GM12872 (cell line): ENCODE results near the gene MDM4.

ENCODE experiments used
- TF ChIP-seq, protein P1 (sequence below): IDR thresholded peaks from 3 replicates; pipeline ENCODE4 v1.5.1; 2011; ENCODE audit warnings: low read depth, mild to moderate bottlenecking, low read length, moderate library complexity; ENCODE audit not compliant: insufficient read depth

MDM4 gene

DNA sequence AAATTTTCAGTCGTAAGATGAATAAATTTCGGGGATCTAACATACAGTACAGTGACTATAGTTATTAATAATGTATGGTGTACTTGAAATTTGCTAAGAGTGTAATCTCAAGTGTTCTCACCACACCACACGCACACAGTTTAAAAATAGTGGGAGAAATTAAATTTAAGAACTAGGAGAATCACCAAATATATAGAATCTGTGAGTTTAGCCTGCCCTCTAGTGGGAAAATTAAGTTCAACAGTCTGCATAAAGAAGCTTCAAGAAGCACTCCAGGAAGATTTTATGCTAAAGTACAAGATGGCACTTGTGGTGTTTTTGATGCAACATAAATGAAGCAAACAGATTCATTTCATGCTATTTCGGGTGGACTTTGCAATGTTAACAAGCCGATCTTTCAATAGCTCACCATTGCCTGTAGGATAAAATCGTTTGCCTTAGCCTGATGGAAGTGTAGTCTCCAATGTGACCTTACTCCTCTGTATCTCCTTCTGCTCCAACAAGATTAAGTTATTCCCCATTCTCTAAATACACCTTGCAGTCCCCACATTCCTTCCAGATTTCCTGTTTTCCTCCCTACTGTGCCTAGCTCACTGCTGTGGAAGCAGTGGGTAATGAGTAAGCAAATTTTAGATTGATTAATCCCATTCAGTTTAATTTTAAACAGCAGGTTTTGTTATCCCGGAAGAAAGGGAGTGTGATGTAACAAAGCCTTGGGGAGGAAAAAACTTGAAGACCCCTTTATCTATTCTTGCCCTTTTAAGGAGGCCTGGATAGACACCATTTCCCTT is 12.9 kb upstream of the MDM4 start:
- TF ChIP-seq, protein P1, sequence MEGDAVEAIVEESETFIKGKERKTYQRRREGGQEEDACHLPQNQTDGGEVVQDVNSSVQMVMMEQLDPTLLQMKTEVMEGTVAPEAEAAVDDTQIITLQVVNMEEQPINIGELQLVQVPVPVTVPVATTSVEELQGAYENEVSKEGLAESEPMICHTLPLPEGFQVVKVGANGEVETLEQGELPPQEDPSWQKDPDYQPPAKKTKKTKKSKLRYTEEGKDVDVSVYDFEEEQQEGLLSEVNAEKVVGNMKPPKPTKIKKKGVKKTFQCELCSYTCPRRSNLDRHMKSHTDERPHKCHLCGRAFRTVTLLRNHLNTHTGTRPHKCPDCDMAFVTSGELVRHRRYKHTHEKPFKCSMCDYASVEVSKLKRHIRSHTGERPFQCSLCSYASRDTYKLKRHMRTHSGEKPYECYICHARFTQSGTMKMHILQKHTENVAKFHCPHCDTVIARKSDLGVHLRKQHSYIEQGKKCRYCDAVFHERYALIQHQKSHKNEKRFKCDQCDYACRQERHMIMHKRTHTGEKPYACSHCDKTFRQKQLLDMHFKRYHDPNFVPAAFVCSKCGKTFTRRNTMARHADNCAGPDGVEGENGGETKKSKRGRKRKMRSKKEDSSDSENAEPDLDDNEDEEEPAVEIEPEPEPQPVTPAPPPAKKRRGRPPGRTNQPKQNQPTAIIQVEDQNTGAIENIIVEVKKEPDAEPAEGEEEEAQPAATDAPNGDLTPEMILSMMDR = peak; percentile 60

DNA sequence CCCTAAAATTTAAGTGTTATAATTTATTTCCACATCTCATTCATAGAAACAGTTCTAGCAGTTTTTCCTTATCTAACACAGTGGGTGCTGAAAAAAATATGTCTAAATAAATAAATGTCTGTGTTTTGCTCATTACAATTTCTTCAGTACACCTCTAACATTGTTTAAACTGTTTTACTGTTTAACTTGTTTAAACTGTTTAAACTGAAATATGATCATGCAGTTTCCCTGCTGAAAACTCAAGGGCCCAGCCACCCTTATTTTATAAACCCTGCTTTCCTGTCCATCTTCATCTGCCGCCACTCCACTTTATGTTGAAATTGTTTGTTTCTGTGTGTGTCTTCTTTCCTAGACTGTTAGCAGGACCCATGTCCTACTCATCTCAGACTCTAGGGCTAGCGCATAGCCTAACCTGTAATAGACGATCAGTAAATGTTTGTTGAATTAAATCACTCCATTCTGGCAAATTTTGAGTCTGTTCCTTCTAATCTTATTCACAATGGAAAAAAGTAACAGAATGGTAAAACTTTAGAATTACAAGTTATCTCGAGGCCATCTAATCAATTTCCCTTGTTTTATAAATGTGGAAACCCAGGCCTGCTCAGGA is 12.2 kb upstream of the MDM4 start:
- TF ChIP-seq, protein P1 = no peak

DNA sequence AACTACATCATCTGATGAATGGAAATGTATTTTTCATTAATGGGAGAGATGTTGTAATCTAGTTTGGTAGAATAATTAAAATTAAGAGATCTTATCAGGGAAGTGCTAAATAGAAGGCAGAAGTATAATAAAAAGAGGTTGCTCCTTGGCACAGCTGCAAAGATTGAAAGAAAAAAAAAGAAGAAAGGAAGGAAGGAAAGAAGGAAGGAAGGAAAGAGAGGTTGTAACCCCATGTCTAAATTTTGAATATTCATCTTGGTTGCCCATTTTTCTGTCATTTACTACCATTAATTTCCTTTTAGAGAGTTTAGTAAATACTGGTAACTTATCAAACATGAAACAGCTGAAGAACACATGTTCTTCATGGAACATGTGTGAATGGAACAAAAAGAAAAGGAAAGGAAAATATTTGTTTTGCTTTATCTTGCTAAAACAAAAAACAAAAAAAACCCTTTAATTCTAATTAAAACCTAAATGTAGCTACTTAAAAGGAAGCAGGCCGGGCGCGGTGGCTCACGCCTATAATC is 10.5 kb upstream of the MDM4 start:
- TF ChIP-seq, protein P1 = no peak

DNA sequence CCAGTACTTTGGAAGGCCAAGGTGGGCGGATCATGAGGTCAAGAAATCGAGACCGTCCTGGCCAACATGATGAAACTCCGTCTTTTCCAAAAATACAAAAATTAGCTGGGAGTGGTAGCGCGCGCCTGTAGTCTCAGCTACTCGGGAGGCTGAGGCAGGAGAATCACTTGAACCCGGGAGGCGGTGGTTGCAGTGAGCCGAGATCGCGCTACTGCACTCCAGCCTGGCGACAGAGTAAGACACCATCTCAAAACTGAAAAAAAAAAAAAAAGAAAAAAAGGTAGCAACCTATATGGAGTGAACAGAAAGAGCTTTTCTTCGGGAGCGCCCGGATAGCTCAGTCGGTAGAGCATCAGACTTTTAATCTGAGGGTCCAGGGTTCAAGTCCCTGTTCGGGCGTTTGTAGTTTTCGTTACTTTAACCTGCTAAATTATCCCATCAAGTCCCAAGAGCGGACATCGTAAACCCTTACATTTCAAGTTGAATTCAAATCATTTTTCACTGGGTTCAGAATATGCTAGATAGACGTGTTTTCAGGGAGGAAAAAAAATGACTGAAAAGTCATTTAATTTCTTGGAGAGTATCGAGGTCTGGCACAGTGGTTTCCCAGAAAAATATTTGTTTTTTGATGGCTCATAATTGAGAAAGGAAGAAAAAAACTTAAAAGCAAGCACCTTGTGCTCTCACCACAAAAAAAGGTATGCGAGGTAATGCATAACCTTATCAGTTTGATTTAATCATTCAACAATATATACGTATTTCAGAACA is 9.8 kb upstream of the MDM4 start:
- TF ChIP-seq, protein P1 = no peak

DNA sequence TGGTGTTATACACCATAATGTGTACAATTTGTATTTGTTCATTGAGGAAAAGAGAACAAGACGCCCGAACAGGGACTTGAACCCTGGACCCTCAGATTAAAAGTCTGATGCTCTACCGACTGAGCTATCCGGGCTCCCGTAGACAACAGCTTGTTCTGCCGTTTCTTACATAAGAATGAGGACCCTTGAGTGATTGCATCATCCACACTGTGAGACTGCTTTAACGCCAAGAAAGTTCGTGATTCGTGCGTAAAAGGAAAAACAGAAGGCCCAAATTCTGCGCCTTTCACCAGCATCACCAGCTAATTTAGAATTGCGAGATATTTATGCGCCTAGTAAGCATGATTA is 9.3 kb upstream of the MDM4 start:
- TF ChIP-seq, protein P1 = no peak

DNA sequence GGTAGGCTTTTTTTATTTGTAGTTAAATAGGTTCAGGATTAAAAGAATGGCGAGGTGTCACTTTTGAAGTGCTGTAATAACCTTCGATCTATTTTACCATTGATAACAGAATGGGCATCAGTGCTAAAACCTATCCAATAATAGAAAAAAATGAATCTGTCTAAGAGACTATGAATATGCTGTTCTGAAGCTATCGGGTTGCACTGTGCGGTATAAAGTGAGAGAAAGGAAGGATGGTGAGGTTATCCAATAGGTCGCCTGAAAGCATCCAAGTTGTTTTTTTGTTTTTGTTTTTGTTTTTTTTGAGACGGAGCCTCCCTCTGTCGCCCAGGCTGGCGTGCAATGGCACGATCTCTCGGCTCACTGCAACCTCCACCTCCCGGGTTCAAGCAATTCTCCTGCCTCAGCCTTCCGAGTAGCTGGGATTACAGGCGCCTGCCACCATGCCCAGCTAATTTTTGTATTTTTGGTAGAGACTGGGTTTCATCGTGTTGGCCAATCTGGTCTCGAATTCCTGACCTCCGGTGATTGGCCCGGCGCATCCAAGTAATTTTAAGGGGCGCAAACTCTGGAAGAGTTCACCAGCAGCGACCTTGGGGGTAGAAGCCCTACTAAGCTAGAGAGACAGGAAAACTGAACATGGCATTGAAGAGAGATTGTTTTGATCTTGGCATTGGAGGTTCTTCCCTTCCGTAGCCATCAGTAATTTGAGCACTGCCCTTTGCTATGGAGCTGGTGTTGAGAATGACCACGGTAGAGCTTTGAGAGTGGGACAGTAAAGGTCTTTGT is 8.7 kb upstream of the MDM4 start:
- TF ChIP-seq, protein P1 = no peak
